ENCODE results near the gene GPR142. TPM values are rescaled to one million over a fixed set of nuclear protein-coding genes. Genes with fewer than 3 reads are reported as not detected.
"Not testable (repeated sequence)": the region's sequence is repeated elsewhere in the genome, so short reads cannot be mapped to it uniquely, and the experiment has no call there.

Gene GPR142
- total RNA-seq, 2 donors from 2014 or later: 0.31 TPM; not detected in 1

- peak; percentile 48 for ATAC-seq
- intact Hi-C loops (cut with DNase I, micrococcal nuclease): no loop called here
- DNase-seq: no peak
Observed at GRCh38 chr17:74386386-74386785, 19.1 kb downstream of the GPR142 start.

- ATAC-seq (peak; percentile 76), DNase-seq (no peak)
- intact Hi-C loops (cut with DNase I, micrococcal nuclease): no loop called here
Observed at GRCh38 chr17:74387365-74388218, 20.3 kb downstream of the GPR142 start.

GRCh38 chr17:74389084-74389753 is 21.9 kb downstream of the GPR142 start:
- intact Hi-C loops (cut with DNase I, micrococcal nuclease): no loop called here
- ATAC-seq (no peak), DNase-seq (no peak)

- intact Hi-C loops (cut with DNase I, micrococcal nuclease): no loop called here
- DNase-seq (no peak), ATAC-seq (no peak)
Observed at GRCh38 chr17:74389937-74390679, 22.8 kb downstream of the GPR142 start.

GRCh38 chr17:74390680-74391653 is 23.7 kb downstream of the GPR142 start:
- ATAC-seq (no peak), DNase-seq (no peak)
- intact Hi-C loops (cut with DNase I, micrococcal nuclease): no loop called here

- DNase-seq (no peak), ATAC-seq (no peak)
- intact Hi-C loops (cut with DNase I, micrococcal nuclease): no loop called here
Observed at GRCh38 chr17:74391771-74392170, 24.5 kb downstream of the GPR142 start.

- intact Hi-C loops (cut with DNase I, micrococcal nuclease): no loop called here
- ATAC-seq: no peak
- no peak for DNase-seq
Observed at GRCh38 chr17:74392848-74393247, 25.5 kb downstream of the GPR142 start.

- DNase-seq: no peak
- ATAC-seq: no peak
- intact Hi-C loops (cut with DNase I, micrococcal nuclease): no loop called here
Observed at GRCh38 chr17:74393346-74393942, 26.1 kb downstream of the GPR142 start.

- intact Hi-C loops (cut with DNase I, micrococcal nuclease): no loop called here
- peak; percentile 2 for ATAC-seq
- no peak for DNase-seq
Observed at GRCh38 chr17:74394275-74394950, 27.1 kb downstream of the GPR142 start.

- DNase-seq (peak; percentile 39 to 58), ATAC-seq (peak; percentile 95)
- intact Hi-C loops (cut with DNase I, micrococcal nuclease): no loop called here
Observed at GRCh38 chr17:74394977-74395376, 27.7 kb downstream of the GPR142 start.

- intact Hi-C loops (cut with DNase I, micrococcal nuclease): no loop called here
- ATAC-seq: no peak
- no peak for DNase-seq
Observed at GRCh38 chr17:74396567-74396966, 29.3 kb downstream of the GPR142 start.

GRCh38 chr17:74402048-74402447 is 34.7 kb downstream of the GPR142 start:
- intact Hi-C loops (cut with DNase I, micrococcal nuclease): no loop called here
- DNase-seq: no peak
- no peak for ATAC-seq

GRCh38 chr17:74403512-74404137 is 36.3 kb downstream of the GPR142 start:
- no peak for ATAC-seq
- intact Hi-C loops (cut with DNase I, micrococcal nuclease): no loop called here
- no peak for DNase-seq

- intact Hi-C loops (cut with DNase I, micrococcal nuclease): no loop called here
- no peak for DNase-seq
- no peak for ATAC-seq
Observed at GRCh38 chr17:74404218-74404617, 36.9 kb downstream of the GPR142 start.

GRCh38 chr17:74404789-74405188 is 37.5 kb downstream of the GPR142 start:
- DNase-seq: no peak
- intact Hi-C loops (cut with DNase I, micrococcal nuclease): no loop called here
- ATAC-seq: no peak

- intact Hi-C loops (cut with DNase I, micrococcal nuclease); ATAC-seq; DNase-seq: not testable (repeated sequence)
Observed at GRCh38 chr17:74405311-74405710, 38.0 kb downstream of the GPR142 start.

GRCh38 chr17:74407384-74407783 is 40.1 kb downstream of the GPR142 start:
- DNase-seq: no peak
- intact Hi-C loops (cut with DNase I, micrococcal nuclease): no loop called here
- ATAC-seq: no peak

Data from left colon (tissue), 2 donors.